Kidney glomerular epithelial cell (primary cell): ENCODE measurements around the gene PTRHD1.
"Not testable (repeated sequence)": the region's sequence is repeated elsewhere in the genome, so short reads cannot be mapped to it uniquely, and the experiment has no call there.

Experiments used
- DNase-seq: peaks from one replicate; lab custom pipeline; 2025; lab: John Stamatoyannopoulos, UW

PTRHD1 gene

DNA sequence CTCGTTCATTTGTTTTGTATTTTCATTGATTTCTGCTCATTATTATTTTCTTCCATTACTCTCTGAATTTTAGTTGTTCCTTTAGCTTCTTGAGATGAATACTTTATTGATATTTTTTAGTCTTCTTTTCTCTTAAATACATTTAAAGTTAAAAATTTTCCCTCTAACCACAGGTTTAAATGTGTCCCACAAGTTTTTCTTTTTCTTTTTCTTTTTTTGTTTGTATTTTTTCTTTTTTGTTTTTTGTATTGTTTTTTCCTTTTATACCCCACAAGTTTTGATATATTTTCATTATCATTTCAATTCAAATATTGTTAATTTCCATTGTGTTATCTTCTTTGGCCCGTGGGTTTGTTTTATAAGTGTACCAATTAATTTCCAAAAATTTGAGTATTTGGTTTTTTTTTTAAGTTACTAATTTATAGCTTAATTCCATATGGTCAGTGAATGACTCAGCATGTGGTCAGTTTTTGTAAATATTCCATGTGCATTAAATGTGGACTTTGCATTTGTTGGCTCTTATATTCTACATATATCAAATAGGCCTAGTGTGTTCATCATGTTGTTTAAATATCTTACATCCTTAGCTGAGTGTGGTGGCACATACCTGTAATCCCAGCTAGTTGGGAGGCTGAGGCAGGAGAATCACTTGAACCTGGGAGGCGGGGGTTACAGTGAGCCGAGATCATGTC, 16.3 kb upstream of the PTRHD1 start:
- no peak for DNase-seq

DNA sequence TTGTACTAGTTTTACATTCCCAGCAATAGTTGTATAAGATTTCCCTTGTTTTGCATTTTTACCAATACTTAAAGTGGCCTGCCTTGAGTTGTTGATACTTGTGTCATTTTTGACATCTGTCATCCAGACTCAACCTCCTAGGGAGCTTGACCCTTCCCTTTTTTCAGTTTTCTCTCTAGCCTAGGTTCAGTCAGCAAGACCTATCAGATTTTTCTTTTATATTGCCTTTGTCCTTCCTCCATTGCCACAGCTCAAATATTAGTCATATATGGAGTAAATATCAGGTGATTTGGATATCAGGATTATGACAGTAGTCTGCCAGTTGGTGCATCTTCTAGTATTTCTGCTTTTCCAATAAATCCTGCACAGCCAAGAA, 13.5 kb upstream of the PTRHD1 start:
- DNase-seq: no peak

DNA sequence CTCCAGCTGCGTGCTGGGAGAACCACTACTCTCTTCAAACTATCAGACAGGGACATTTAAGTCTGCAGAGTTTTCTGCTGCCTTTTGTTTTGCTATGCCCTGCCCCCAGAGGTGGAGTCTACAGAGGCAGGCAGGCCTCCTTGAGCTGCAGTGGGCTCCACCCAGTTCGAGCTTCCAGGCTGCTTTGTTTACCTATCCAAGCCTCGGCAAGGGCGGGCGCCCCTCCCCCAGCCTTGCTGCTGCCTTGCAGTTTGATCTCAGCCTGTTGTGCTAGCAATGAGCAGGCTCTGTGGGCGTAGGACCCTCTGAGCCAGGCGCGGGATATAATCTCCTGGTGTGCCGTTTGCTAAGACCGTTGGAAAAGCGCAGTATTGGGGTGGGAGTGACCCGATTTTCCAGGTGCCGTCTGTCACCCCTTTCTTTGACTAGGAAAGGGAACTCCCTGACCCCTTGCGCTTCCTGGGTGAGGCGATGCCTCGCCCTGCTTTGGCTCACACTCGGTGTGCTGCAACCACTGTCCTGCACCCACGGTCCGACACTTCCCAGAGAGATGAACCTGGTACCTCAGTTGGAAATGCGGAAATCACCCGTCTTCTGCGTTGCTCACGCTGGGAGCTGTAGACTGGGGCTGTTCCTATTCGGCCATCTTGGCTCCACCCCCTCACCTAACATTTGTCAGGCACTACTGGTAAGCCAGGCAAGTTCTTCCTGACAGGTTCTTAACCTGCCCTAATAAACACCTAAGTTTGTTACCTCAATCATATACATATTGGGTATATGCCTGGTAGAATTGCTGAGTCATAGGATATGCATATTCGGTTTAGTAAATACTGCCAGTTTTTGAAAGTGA, 12.8 kb upstream of the PTRHD1 start:
- not testable (repeated sequence) for DNase-seq

DNA sequence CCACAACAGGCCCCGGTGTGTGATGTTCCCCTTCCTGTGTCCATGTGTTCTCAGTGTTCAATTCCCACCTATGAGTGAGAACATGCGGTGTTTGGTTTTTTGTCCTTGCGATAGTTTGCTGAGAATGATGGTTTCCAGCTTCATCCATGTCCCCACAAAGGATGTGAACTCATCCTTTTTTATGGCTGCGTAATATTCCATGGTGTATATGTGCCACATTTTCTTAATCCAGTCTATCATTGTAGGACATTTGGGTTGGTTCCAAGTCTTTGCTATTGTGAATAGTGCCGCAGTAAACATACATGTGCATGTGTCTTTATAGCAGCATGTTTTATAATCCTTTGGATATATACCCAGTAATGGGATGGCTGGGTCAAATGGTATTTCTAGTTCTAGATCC, 7.3 kb upstream of the PTRHD1 start:
- not testable (repeated sequence) for DNase-seq

DNA sequence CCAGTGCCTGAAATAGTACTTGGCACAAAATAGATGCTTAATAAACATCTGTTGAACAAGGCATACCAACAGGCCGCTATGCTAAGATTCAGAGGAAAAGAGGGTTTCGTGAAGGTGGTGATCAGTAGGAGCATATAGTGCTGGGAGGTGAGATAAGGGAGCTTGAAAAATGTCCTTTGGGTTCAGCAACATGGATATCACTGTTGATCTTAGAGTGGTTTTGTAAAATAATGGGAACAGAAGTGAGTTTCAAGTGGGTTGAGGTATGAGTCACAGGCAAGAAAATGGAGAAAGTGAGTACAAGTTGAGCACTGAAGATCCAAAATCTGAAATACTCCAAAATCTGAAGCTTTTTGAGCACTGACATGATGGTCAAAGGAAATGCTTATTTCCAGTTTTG, 4.5 kb upstream of the PTRHD1 start:
- no peak for DNase-seq

DNA sequence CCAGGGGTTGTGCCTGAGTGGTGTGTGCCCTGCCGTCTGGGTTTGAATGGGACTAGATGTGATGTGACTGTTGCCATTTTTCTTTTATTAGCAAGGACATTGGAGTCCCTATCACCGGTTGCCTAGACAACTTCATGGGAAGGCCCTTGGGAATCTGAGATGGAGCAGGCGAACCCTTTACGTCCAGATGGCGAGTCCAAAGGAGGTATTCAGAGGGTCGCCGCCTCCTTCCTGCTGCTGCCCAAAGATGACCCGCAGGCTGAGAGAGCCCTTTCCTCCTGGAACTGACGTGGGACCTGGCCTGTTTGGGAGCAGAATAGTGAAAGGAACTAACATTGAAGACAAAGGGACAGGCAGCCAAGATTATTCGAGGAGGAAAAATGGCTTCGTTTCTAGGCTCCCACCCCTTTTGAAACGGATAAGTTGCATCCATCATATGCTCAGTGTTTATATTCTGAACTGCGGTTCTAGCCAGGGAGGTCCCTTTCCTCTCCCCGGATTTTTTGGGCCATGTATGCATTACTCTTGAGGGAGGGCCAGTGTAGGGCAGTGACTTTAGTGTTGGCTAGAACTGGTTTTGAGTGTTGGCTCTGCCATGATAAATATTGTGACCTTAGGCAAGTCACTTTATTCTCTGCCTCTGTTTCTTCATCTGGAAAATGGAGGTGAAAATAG, 707 bp upstream of the PTRHD1 start:
- no peak for DNase-seq

DNA sequence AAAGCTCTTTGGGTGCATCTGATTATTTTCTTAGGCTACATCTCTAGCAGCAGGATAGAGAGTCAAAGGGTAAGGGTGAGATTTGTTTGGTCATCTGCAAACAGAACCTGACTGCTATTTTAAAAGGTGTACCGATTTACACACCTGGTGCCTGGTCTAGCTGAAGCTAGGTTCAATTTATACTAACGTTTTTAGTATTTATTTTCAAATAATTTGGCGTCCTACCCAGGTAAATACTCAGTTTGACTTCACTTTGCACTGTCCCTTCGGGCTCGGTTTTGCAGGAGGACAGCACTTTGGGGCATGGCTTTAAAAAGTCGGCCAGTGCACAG, 683 bp downstream of the PTRHD1 start:
- no peak for DNase-seq

DNA sequence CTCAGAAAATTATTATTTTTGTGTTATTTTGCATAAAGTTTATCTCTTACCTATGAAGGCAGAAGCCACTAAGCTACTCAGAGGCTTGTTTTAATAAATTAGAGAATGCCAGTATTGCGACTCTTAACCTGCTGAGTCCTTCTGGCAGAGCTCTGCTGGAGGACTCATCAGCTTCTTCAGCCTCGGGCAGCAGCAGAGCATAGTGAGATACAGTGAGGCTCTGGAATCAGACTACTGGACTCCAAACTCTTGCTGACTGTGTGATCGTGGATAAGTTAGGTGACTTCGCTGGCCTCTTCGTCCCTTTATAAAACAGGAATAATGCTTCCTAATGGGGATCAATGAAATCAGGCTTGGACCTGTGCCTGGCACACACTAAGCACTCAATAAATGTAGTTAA, 1.7 kb downstream of the PTRHD1 start:
- DNase-seq: no peak

DNA sequence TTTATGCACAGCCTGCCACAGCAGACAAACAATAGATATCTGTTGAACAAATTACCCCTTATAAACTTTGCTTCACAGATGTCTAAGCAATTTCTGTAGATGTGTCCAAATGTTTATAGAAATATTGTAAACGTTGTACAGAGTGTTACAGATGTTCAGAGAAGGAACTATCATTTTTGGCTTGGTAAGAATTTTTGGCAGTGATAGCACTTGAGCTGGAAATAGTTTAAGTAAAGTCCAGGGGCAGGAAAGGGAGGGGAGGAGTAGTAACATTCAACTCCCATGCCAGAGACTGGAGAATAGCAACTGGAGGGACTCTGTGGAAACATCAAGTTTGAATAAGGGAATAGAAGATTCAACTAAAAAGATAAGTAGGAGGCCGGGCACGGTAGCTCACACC, 4.4 kb downstream of the PTRHD1 start:
- no peak for DNase-seq

DNA sequence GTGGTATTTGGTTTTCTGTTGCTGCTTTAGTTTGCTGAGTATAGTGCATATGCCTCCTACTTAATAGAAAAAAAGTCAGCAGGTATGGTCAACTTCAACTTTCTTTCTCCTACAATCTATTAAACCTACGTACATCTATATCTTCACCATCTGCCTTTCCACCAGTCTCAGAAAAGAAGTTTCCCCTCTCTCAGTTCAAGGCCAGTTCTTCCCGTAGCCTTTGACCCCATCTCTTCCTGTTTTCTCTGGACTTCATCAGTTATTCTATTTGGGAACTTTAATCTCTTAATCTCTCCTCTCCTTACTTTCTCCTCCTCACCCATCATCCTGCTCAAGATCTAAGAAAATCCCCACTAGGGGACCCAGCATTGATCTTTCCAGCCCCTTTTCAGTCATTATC, 5.7 kb downstream of the PTRHD1 start:
- no peak for DNase-seq

DNA sequence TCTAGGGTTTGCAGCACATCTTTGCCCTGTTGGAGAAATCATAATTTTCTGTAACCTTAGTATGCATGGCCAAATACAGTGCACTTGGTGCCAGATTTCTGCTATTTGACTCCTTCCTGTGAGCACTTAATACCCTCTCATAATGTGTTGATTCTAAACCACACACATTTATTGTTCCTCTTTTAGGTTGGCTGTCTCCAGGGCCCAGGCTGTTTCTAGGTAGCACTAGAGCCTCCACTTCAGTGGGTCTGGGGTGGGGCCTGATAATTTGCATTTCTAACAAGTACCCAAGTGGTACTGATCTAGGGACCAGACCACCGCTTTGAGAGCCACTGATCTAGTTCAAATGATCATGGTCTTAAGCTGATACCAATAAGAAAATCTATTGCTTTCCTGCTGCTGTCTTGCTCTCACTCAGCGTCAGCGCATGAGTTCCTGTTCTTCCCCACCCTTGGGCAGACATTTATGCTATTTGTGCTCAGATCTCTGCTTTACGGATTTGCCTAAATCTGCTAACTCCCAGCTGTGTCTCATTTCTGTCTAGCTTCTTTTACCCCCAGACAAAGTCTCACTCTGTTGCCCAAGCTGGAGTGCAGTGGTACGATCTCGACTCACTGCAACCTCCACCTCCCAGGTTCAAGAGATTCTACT, 7.4 kb downstream of the PTRHD1 start:
- no peak for DNase-seq

DNA sequence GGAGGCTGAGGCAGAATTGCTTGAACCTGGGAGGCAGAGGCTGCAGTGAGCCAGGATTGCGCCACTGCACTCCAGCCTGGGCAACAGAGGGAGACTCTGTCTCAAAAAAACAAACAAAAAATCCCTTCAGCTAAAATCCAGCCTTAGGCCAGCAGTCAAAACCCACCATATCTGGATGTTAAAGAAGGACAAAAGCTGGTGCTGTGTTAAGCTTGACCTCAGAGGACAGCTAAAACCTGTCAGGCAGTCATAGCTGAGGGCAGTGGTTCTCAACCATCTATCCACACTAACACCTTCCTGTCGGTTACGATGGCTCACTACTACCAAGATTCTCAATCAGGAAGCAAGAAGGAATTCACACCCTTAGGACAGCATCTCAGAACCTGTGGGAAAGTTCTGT, 9.6 kb downstream of the PTRHD1 start:
- DNase-seq: no peak

DNA sequence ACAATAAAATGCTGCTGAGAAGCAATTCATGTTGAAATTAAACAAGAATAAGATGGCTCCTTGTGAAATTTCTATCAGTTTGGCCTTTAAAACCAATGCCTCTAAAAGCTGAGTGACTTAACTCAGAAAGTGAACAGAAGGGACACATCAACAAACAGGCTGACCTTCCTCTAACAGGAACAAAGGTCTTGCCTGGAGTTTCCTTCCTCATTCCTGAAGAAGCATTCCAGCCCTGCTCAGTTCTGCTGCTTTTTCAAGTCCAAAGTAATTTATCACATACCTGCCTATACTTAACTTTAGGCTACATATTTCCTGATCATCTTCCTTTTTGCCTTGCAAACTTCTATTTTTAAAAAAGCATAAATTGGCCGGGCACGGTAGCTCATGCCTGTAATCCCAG, 14.1 kb downstream of the PTRHD1 start:
- DNase-seq: no peak

DNA sequence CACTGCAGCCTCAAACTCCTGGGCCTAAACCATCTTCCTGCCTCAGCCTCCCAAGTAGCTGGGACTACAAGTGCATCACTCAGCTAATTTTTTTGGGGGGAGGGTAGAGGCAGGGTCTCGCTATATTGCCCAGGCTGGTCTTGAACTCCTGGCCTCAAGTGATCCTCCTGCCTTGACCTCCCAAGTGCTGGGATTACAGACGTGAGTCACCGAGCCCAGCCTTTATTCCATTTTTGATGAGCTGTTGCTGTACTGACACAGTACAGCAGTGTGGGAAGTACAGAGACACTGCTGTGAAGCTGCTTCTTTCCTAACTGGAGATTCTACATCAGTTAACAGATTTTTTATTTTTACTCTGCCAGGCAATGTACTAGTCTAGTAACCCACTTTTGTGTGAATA, 18.8 kb downstream of the PTRHD1 start:
- no peak for DNase-seq

DNA sequence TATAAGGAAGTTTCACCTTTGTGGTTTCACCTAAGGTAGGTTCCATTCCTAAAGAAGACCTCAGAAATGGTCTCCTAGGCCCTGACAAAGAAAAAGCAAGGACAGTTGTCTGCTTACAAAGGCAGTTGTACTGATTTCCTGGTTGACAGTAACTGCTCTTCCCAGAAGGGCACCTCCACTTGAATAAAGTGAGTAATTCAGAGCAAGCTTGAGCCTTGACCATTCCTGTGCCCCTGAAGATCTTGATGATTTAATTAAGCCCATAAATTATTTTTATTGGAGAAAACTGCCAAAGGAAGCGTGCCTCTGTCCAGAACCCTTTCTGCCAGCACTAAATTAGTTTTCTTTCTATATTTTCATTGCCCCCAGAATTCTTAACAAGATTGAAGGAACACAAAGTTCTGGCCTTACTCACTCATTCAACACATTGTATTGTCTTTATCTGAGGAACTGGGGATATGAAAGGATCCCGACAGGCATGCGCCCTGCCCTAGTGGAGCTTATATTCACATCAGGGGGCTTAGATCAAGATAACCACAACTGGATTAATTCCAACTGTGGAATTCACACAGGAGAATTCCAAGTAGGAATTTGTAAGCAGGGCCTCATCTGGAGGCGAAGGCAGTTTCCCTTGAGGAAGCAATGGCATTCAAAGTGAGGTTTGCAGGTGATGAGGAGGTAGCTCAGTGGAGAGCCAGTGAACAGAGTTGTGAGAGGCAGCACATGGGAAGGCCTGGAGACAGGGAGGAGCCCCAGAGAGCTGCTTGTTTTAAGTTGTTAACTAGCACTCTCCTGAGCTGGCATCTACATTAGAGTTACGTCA, 21.2 kb downstream of the PTRHD1 start:
- DNase-seq: no peak

DNA sequence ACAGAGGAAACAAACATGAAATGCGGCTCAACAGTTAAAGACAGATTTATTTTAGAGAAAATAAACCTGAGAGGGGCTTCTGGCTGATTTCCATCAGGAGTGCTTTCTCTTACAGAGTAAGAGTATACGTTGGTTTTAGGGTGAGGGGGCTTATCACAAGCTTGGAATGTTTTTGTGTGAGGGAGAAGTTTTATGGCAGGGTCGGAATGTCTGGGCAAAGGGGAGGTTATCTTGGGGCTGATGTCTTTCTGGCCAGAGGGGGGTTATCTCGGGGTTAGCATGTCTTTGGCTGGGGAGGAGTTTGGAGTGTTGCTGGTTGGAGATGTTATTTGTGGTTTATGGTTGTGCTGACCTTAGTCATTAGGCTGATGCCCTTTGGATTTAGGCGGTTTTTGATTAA, 22.1 kb downstream of the PTRHD1 start:
- no peak for DNase-seq

DNA sequence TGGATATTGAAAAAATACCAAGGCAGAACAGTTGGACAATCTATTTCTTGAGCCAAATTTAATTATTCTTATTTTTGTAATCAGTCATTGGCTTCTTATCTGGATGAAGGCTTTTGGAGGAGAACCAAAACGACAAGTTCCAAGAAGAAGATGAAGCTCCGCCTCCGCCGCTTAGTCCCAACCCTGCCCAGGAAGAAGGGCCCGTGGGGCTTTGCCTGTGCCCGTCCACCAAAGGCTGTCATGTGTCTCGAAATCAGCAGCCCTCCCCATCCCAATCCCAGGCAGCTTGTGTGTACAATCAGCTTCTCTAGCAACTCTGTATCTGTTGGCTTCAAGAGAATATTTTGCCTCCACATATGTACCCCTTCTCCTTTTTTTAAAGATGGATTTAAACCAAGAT, 24.6 kb downstream of the PTRHD1 start:
- no peak for DNase-seq

DNA sequence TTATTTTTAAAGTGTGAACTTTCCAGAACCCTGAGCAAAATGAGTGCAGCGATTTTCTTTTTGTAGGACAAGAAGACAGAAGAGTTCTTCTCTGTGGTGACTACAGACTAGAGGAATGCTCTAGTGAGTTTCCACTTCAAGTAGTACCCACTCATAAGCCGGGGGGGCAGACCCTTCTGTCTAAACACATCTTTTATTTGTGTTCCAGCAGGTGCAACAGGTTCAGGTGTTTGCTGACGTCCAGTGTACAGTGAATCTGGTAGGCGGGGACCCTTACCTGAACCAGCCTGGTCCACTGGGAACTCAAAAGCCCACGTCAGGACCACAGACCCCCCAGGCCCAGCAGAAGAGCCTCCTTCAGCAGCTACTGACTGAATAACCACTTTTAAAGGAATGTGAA, 25.2 kb downstream of the PTRHD1 start:
- no peak for DNase-seq

DNA sequence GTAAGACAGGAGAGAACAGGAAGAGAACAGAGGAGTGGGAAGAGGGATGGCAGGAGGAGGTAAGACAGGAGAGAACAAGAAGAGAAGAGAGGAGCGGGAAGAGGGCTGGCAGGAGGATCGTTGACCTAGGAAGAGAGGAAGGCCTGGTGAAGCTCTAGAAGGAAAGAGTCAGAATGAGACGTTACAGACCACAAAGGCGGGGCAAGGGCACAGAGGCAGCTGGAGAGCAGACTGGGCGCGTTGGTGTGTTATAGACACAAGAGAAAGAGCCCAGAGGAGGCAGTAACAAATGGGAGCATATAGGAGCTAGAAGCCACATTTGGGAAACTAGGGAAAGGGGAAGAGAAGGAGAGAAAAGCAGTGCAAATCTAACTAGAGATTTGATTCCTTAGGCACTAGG, 26.6 kb downstream of the PTRHD1 start:
- DNase-seq: no peak

DNA sequence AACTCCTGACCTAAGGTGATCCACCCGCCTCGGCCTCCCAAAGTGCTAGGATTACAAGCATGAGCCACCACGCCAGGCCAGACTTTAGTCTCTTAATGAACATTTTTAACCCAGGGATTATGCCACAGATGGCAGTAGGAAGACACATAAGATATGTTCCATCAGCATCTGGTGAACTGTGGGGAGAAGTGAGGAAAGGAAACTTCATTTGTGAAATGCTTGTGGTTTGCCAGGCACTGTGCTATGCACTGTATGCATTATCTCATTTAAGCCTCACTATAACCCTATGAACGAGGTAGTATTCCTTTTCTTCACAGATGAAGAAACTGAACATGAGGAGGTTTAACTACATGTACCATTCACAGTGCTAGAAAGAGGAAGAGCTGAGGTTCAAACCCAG, 29.3 kb downstream of the PTRHD1 start:
- no peak for DNase-seq

DNA sequence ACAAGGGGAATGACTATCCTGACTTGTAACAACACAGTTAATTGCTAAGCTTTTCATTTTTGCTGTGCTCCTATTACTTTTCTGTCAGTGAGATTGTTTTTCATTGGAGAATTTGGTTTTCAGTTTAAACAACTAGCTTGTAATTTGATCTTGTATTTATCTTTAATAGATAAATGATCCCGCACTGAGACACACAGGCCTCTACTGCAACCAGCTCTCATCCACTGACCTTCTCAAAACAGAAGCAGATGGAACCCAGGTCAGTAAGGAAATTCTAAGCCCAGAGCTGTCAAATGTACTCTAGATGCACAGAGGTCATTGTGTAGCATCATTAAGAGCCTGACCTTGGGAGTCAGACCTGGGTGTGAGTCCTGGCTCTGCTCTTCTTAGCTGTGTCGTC, 30.7 kb downstream of the PTRHD1 start:
- no peak for DNase-seq

DNA sequence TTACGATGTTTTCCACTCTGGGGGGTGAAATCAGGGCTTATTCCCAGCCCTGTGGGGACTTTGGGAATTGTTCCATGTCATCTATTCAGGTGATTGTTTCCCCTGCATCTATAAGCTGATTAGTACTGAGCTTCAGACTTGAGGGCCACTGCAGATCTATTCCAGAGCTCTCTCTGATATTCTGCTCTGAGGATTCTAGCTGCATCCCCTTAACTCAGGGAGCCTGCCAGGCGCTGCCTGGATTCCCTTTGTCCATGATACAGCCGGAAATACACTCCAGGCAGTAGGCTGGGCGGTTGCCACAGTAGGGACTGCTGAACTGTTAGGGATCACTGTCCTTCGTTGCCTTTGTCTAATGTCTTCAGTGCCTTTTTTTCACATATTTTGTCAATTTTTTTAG, 31.3 kb downstream of the PTRHD1 start:
- DNase-seq: no peak
